ENCODE measurements around the gene UMPS.

DNA sequence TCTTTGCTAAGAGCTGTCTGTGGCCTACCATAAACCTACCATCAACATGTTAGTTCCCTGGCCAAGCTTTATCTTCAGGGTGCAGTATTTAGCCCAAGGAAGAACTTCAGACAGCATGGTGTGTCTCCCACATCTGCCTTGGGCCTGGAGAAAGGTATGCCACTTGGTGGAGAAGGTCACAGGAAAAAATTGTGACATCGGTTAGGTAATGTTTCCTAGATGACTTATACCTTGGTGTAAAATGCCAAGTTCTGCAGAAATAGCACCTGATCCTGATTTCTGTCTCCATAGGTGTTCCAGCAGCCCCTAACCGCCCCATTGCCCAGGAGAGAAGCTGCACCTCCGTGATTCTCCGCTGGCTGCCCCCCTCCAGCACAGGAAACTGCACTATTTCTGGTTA lies 33.0 kb upstream of the UMPS start:
- TF ChIP-seq SPI1 (IDR thresholded peaks at IDR 0.05; ENCODE audit: low read depth, low read length) (no peak), TAF1 (IDR thresholded peaks at IDR 0.05; ENCODE audit: low read depth, low read length) (no peak)

Measured in GM12891 (cell line).